ENCODE data around the gene SPHK2. TPM values are rescaled to one million over a fixed set of nuclear protein-coding genes. Genes with fewer than 3 reads are reported as not detected.
"Not testable (repeated sequence)": the region's sequence is repeated elsewhere in the genome, so short reads cannot be mapped to it uniquely, and the experiment has no call there.

The SPHK2 gene
- total and polyA plus RNA-seq, 3 donors from 2014 or later, result 31.2 to 47.6 (median 43.1) TPM

GRCh38 chr19:48629599-48630295 lies 10.4 kb downstream of the SPHK2 start:
- intact Hi-C loops (cut with DNase I; ENCODE audit: low total_unique reads), result no loop called here

GRCh38 chr19:48630296-48631063 lies 11.2 kb downstream of the SPHK2 start:
- peaks cover 46% of the 10 kb centered on the region for H3K4me1 ChIP-seq
- intact Hi-C loops (cut with DNase I; ENCODE audit: low total_unique reads), result no loop called here
- H3K36me3 ChIP-seq (ENCODE audit: low read depth, missing control alignments), result no peaks in the 10 kb centered on the region
- H3K27me3 ChIP-seq, result no peaks in the 10 kb centered on the region
- peak overlapping the region; percentile 87 to 98 for H3K27ac ChIP-seq
- no peaks in the 10 kb centered on the region for H3K9me3 ChIP-seq
- peak overlapping the region in 1 of 2 donors; percentile 40 for H3K4me3 ChIP-seq
- WGBS, 2 donors, result 0 to 9% methylated on average over 1 to 47 of the region's 47 CpGs
- TF ChIP-seq POLR2A (IDR thresholded peaks at IDR 0.05), result no peak
- TF ChIP-seq, protein P1, sequence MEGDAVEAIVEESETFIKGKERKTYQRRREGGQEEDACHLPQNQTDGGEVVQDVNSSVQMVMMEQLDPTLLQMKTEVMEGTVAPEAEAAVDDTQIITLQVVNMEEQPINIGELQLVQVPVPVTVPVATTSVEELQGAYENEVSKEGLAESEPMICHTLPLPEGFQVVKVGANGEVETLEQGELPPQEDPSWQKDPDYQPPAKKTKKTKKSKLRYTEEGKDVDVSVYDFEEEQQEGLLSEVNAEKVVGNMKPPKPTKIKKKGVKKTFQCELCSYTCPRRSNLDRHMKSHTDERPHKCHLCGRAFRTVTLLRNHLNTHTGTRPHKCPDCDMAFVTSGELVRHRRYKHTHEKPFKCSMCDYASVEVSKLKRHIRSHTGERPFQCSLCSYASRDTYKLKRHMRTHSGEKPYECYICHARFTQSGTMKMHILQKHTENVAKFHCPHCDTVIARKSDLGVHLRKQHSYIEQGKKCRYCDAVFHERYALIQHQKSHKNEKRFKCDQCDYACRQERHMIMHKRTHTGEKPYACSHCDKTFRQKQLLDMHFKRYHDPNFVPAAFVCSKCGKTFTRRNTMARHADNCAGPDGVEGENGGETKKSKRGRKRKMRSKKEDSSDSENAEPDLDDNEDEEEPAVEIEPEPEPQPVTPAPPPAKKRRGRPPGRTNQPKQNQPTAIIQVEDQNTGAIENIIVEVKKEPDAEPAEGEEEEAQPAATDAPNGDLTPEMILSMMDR (IDR thresholded peaks at IDR 0.05), result no peak
- DNase-seq, result peak; percentile 92

More at GRCh38 chr19:48629599-48630295, 10.4 kb downstream of the SPHK2 start:
- Histone ChIP-seq H3K4me1 (peaks cover 46% of the 10 kb centered on the region), H3K36me3 (ENCODE audit: low read depth, missing control alignments) (no peaks in the 10 kb centered on the region), H3K27me3 (no peaks in the 10 kb centered on the region), H3K9me3 (no peaks in the 10 kb centered on the region), H3K4me3 (peak overlapping the region in 1 of 2 donors; percentile 40), H3K27ac (peak overlapping the region; percentile 87 to 98)
- peak; percentile 65 for DNase-seq
- TF ChIP-seq, protein P1 (IDR thresholded peaks at IDR 0.05), result no peak
- TF ChIP-seq POLR2A (IDR thresholded peaks at IDR 0.05), result no peak
- 48 to 57% methylated on average over 19 to 47 of the region's 48 CpGs for WGBS, 2 donors

GRCh38 chr19:48631225-48631624 lies 11.9 kb downstream of the SPHK2 start:
- TF ChIP-seq POLR2A (IDR thresholded peaks at IDR 0.05), result no peak
- TF ChIP-seq, protein P1 (IDR thresholded peaks at IDR 0.05), result no peak
- intact Hi-C loops (cut with DNase I; ENCODE audit: low total_unique reads), result no loop called here
- H3K9me3 ChIP-seq, result no peaks in the 10 kb centered on the region
- peak overlapping the region; percentile 87 to 98 for H3K27ac ChIP-seq
- peaks cover 46% of the 10 kb centered on the region for H3K4me1 ChIP-seq
- WGBS, 2 donors, result 52 to 60% methylated on average over 3 of the region's 3 CpGs
- H3K27me3 ChIP-seq, result no peaks in the 10 kb centered on the region
- H3K4me3 ChIP-seq, result no peak overlapping the region
- no peak for DNase-seq
- H3K36me3 ChIP-seq (ENCODE audit: low read depth, missing control alignments), result no peaks in the 10 kb centered on the region

- H3K4me1 ChIP-seq, result peaks cover 46% of the 10 kb centered on the region
- H3K36me3 ChIP-seq (ENCODE audit: low read depth, missing control alignments); H3K27me3 ChIP-seq; H3K9me3 ChIP-seq; H3K4me3 ChIP-seq; intact Hi-C loops (cut with DNase I; ENCODE audit: low total_unique reads); DNase-seq: not testable (repeated sequence)
- 85 to 87% methylated on average over 11 of the region's 11 CpGs for WGBS, 2 donors
- H3K27ac ChIP-seq, result peak overlapping the region; percentile 87 to 98
Measured at GRCh38 chr19:48632286-48632685, 13.0 kb downstream of the SPHK2 start.

DNA sequence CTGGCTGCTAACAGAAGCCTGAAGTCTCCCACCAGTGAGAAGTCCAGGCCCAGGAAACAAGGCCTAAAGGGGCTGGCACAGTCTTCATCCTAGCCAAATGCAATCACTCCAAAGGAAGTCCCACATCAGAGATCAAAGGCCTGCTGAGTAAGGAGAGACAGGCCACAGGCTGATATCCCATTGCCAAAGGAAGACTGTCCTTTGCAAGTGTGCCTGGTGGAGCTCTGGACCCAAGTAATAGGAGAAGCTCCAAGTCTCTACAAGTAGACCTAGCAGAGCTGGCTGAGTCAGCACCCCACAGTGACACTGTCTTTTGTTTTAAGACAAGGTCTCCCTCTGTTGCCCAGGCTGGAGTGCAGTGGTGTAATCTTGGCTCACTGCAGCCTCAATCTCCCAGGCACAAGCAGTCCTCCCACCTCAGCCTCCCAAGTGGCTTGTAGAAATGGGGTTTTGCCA lies 13.4 kb downstream of the SPHK2 start:
- intact Hi-C loops (cut with DNase I; ENCODE audit: low total_unique reads), result no loop called here
- Histone ChIP-seq H3K4me3 (no peak overlapping the region), H3K27ac (peak overlapping the region; percentile 98 to 99), H3K9me3 (no peaks in the 10 kb centered on the region), H3K27me3 (no peaks in the 10 kb centered on the region), H3K36me3 (ENCODE audit: low read depth, missing control alignments) (no peaks in the 10 kb centered on the region), H3K4me1 (peaks cover 46% of the 10 kb centered on the region)
- peak; percentile 66 for DNase-seq
- no peak for TF ChIP-seq POLR2A (IDR thresholded peaks at IDR 0.05)
